ENCODE data around the gene HTRA1. TPM values are rescaled to one million over a fixed set of nuclear protein-coding genes. Genes with fewer than 3 reads are reported as not detected.

Gene HTRA1
- polyA plus RNA-seq, 1 donor from 2014 or later: 1.4 TPM

GRCh38 chr10:122475591-122476332 is 14.4 kb downstream of the HTRA1 start:
- no peak overlapping the region for H3K9ac ChIP-seq (ENCODE audit: low read length)
- H3K9me3 ChIP-seq (ENCODE audit: low read length): no peaks in the 10 kb centered on the region
- H3K4me3 ChIP-seq (ENCODE audit: low read length): no peak overlapping the region
- H3K36me3 ChIP-seq (ENCODE audit: insufficient read depth, low read length): no peaks in the 10 kb centered on the region
- H3K4me2 ChIP-seq (ENCODE audit: low read length): no peak overlapping the region
- H4K20me1 ChIP-seq (ENCODE audit: insufficient read depth): no peaks in the 10 kb centered on the region
- TF ChIP-seq EP300 (conservative IDR thresholded peaks at IDR 0.05; ENCODE audit: poor library complexity, severe bottlenecking) (no peak), RAD21 (conservative IDR thresholded peaks at IDR 0.05) (no peak), REST (IDR thresholded peaks at IDR 0.05; ENCODE audit: borderline replicate concordance) (no peak), POLR2AphosphoS5 (IDR thresholded peaks at IDR 0.05) (no peak), CTCF (IDR thresholded peaks at IDR 0.05; ENCODE audit: poor library complexity, severe bottlenecking) (no peak), MXI1 (conservative IDR thresholded peaks at IDR 0.05; ENCODE audit: poor library complexity, severe bottlenecking) (no peak), TAF1 (IDR thresholded peaks at IDR 0.05; ENCODE audit: low read depth) (no peak), EZH2 (IDR thresholded peaks at IDR 0.05; ENCODE audit: borderline replicate concordance, insufficient read depth, low read length, poor library complexity, severe bottlenecking) (no peak)
- no peak overlapping the region for H2AFZ ChIP-seq (ENCODE audit: low read depth, low read length)
- no peaks in the 10 kb centered on the region for H3K79me2 ChIP-seq (replicated peaks; ENCODE audit: insufficient read depth, low read length)
- H3K27me3 ChIP-seq (ENCODE audit: insufficient read depth, low read depth, low read length): no peaks in the 10 kb centered on the region
- H3K9me2 ChIP-seq (ENCODE audit: insufficient read depth, low read length): no peaks in the 10 kb centered on the region
- H3F3A ChIP-seq (ENCODE audit: insufficient read depth, low read length, poor library complexity, severe bottlenecking): no peaks in the 10 kb centered on the region
- H3K27ac ChIP-seq (ENCODE audit: low read length): no peak overlapping the region

- Histone ChIP-seq H3K9ac (ENCODE audit: low read length) (no peak overlapping the region), H4K20me1 (ENCODE audit: insufficient read depth) (no peaks in the 10 kb centered on the region), H3K27me3 (ENCODE audit: insufficient read depth, low read depth, low read length) (no peaks in the 10 kb centered on the region), H3K9me3 (ENCODE audit: low read length) (no peaks in the 10 kb centered on the region), H3K27ac (ENCODE audit: low read length) (no peak overlapping the region), H3F3A (ENCODE audit: insufficient read depth, low read length, poor library complexity, severe bottlenecking) (no peaks in the 10 kb centered on the region), H3K9me2 (ENCODE audit: insufficient read depth, low read length) (no peaks in the 10 kb centered on the region), H3K4me3 (ENCODE audit: low read length) (no peak overlapping the region), H3K79me2 (replicated peaks; ENCODE audit: insufficient read depth, low read length) (no peaks in the 10 kb centered on the region), H2AFZ (ENCODE audit: low read depth, low read length) (no peak overlapping the region), H3K4me2 (ENCODE audit: low read length) (no peak overlapping the region), H3K36me3 (ENCODE audit: insufficient read depth, low read length) (no peaks in the 10 kb centered on the region)
- TF ChIP-seq SMC3 (conservative IDR thresholded peaks at IDR 0.05; ENCODE audit: poor library complexity): no peak
Measured at GRCh38 chr10:122476333-122476695, 15.0 kb downstream of the HTRA1 start.
